Transverse colon (tissue), 4 donors: ENCODE results near the gene UBE2E2.

ENCODE experiments used
- POLR2A ChIP-seq: fragments of 450-650 bp; IDR thresholded peaks from one replicate; pipeline ENCODE4 v1.6.1; 2016; ENCODE audit warnings: antibody characterized with exemption, mild to moderate bottlenecking, moderate library complexity
- POLR2AphosphoS5 ChIP-seq, 3 donors: sonication (generic); formaldehyde crosslinking; IDR thresholded peaks; one replicate each; pipeline ENCODE4 v1.6.1; 2016; ENCODE audit warnings: antibody characterized with exemption in 3 of 3
- TF ChIP-seq, protein P1 (sequence below), 5 experiments: fragments of 200-600 bp in 3 of 5; fragments of 450-650 bp in 2 of 5; sonication (generic) in 3 of 5; IDR thresholded peaks; 1 replicate in 2 of 5; 2 replicates in 3 of 5; pipeline ENCODE4 v1.5.1; 2016 to 2017; ENCODE audit warnings: antibody characterized with exemption in 5 of 5, inconsistent platforms in 3 of 5, mild to moderate bottlenecking in 2 of 5, moderate library complexity in 1 of 5

GRCh38 chr3:23241256-23241655 is 38.1 kb downstream of the UBE2E2 start:
- TF ChIP-seq, protein P1, sequence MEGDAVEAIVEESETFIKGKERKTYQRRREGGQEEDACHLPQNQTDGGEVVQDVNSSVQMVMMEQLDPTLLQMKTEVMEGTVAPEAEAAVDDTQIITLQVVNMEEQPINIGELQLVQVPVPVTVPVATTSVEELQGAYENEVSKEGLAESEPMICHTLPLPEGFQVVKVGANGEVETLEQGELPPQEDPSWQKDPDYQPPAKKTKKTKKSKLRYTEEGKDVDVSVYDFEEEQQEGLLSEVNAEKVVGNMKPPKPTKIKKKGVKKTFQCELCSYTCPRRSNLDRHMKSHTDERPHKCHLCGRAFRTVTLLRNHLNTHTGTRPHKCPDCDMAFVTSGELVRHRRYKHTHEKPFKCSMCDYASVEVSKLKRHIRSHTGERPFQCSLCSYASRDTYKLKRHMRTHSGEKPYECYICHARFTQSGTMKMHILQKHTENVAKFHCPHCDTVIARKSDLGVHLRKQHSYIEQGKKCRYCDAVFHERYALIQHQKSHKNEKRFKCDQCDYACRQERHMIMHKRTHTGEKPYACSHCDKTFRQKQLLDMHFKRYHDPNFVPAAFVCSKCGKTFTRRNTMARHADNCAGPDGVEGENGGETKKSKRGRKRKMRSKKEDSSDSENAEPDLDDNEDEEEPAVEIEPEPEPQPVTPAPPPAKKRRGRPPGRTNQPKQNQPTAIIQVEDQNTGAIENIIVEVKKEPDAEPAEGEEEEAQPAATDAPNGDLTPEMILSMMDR (IDR thresholded peaks at IDR 0.05), result no peak
- TF ChIP-seq POLR2A, result no peak
- no peak for TF ChIP-seq POLR2AphosphoS5 (IDR thresholded peaks at IDR 0.05)
